ENCODE results near the gene NUP155.
"Not testable (repeated sequence)": the region's sequence is repeated elsewhere in the genome, so short reads cannot be mapped to it uniquely, and the experiment has no call there.

NUP155 gene

DNA sequence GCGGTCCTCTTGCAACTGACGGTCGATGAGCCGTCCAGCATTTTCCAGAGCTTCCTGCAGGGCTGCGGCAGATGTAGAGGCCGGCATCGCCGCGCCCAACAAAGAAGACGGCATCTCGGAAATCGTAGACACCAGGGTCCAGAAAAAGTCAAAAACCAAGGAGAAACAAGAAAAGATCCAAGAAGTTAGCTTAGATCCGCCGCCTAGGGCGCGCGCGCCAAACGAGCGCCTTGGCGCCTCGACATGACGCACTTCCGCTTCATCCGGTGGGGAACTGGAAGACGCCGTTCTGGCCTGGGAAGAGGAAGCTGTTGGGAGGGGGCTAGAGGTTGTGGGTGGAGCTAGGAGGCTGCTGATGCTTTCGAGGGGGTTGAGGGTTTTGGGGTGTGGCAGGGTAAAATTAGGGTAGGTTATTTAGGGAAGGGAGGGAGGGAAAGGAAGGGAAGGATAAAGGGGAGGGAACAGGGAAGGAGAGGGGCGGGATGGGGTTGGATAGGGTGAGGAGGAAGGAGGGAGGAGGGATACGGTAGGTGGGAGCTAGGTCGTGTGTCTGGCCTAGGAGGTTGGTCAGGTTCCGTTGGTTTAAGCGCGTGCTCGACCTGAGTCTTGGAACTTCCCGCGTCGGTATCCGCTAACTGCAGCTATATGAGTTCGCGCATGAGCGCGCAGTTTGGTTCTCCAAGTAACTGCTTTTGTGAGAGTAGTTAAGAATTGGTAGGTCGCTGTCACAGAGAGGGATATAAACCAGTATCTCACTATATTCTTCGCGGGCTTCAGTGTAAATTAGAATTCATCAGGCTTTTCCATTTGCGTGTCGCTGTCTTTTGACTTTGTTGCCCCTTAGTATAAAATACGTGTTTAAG is at the start of gene NUP155:
NUP155 (minus strand) TSS at position 243 of the 863 bp plus-strand sequence; CDS start at position 114, 129 bp downstream.
- DNase-seq (ENCODE audit: low spot score) = peak; percentile 94

DNA sequence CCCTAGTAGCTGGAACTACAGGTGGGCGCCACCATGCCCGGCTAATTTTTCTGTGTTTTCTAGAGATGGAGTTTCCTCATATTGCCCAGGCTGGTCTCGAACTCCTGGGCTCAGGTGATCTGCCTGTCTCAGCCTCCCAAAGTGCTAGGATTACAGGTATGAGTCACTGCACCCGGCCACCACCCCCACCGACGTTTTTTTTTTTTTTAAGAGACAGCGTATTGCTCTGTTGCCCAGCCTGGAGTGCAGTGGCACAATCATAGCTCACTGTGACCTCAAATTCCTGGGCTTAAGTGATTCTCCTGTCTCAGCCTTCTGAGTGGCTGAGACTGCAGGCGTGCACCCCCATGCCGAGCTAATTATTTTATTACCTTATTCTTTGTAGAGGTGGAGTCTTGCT is 46.4 kb upstream of the NUP155 start:
- DNase-seq (ENCODE audit: low spot score) = no peak

DNA sequence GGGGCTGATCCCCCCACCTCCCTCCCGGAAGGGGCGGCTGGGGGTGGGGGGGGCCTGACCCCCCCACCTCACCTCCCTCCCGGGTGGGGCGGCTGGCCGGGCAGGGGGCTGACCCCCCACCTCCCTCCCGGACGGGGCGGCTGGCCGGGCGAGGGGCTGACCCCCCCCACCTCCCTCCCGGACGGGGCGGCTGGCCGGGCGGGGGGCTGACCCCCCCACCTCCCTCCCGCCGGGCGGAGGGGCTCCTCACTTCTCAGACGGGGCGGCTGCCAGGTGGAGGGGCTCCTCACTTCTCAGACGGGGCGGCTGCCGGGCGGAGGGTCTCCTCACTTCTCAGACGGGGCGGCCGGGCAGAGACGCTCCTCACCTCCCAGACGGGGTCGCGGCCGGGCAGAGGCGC is 44.5 kb upstream of the NUP155 start:
- not testable (repeated sequence) for DNase-seq (ENCODE audit: low spot score)

DNA sequence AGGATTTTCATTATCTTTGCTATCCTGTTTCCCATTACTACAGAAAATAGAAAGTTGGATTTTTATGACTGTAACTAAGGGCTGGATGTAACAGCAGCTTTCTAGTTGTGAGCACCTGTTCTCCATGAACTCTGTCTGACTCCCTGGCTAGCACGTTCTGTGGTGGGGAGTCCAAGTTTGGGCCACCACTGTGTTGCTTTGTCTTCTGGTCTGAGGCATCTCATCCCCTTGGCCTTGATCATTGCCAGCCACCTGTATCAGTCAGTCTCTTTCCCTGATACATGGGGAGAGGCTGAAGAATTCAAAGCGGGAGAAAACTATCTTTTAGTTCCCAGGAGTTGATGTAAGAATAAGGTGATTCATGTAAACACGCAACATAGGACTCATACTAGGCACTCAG is 41.6 kb upstream of the NUP155 start:
- DNase-seq (ENCODE audit: low spot score) = no peak

DNA sequence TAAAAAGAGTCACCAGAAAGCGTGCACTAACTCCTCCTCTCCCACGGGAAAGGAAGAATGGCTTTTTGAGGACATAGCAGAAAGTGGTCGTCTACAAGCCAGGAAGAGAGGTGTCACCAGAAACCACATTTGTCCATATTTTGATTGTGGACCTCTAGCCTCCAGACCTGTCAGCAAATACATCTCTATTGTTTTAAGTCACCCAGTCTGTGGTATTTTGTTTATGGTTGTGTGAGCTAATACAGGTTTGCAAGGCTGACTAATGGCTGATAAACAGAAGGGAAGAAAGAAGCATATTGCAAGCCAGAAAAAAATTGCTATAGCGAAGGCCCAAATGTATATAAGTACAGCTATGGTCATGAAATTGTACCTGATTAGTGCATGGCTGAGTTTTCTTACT is 29.6 kb upstream of the NUP155 start:
- DNase-seq (ENCODE audit: low spot score) = no peak

DNA sequence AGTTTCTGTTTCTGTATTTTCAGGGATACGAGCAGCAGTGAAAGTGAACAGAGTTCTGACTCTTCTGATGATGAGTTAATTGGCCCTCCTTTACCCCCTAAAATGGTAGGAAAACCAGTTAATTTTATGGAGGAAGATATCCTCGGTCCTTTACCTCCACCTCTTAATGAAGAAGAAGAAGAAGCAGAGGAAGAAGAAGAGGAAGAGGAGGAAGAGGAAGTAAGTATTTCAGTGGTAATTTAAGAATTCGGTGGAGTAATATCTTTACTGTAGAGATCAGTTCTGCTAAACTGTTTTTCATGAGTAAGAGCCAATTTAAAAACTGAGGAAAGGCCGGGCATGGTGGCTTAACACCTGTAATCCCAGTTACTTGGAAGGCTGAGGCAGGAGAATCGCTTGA is 25.4 kb upstream of the NUP155 start:
- no peak for DNase-seq (ENCODE audit: low spot score)

DNA sequence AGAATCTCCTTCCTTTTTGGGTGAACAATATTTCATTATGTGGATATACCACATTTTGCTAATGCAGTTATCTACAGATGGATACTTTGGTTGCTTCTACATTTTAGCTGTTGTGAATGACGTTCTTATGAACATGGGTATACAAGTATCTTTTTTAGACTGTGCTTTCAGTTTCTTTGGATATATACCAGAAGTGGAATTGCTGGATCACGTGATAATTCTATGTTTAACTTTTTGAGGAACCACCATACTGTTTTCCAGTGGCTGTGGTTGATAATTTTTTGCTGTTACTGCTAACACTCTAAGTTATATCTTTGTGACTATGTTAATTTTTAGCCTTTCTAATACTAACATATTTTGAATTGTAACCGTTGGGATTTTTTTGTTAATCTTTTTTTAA is 20.7 kb upstream of the NUP155 start:
- peak; percentile 17 for DNase-seq (ENCODE audit: low spot score)

DNA sequence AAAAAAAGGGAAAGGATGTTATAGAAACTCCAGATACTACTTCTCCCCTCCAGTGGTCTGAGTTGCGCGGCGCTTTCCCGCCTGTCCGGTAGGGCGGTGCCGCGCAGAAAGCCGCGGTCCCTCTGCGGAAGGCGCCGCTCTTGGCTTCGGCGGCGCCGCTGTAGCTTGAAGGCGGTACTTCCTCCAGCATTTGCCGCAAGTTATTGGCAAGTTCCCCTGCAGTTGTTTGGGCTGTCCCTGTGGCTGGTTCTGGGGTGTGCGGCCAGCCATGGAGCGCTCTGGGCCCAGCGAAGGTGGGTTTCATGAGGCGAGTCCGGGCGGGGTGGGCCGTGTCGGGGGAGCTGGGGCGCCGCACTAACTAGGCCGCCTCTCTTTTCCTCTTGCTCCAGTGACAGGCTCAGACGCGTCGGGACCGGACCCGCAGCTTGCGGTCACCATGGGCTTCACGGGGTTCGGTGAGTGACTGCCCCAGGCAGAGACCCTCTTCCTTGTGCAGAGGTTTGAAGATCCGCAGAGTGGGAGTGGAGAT is 8.3 kb upstream of the NUP155 start, which contains the start of gene WDR70:
WDR70 (plus strand) TSS at position 219 of the 529 bp plus-strand sequence; CDS start at position 269, 50 bp downstream.
- DNase-seq (ENCODE audit: low spot score) = peak; percentile 86

DNA sequence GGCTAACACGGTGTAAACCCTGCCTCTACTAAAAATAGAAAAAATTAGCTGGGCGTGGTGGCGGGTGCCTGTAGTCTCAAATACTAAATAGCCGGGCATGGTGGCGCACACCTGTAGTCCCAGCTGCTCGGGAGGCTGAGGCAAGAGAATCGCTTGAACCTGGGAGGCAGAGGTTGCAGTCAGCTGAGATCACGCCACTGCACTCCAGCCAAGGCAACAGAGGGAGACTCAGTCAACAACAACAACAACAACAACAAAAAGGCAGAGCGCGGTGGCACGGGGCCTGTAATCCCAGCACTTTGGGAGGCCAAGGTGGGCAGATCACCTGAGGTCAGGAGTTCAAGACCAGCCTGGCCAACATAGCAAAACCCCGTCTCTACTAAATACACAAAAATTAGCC is 7.2 kb upstream of the NUP155 start:
- DNase-seq (ENCODE audit: low spot score) = not testable (repeated sequence)

DNA sequence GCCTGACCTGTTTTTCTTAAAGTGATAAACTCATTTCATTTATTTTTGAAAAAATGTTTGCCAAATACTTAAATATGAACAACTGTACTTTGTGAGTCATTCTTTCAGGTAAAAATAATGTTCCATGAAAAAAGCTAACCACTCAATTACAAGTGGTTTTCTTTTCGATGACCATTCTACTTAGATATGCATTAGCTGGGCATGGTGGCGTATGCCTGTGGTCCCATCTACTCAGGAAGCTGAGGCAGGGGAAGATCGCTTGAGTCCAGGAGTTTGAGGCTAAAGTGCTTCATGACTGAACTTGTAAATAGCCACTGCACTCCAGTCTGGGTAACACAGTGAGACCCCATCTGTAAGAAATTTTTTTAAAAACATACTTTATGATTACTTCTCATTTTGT is 4.2 kb upstream of the NUP155 start:
- no peak for DNase-seq (ENCODE audit: low spot score)

DNA sequence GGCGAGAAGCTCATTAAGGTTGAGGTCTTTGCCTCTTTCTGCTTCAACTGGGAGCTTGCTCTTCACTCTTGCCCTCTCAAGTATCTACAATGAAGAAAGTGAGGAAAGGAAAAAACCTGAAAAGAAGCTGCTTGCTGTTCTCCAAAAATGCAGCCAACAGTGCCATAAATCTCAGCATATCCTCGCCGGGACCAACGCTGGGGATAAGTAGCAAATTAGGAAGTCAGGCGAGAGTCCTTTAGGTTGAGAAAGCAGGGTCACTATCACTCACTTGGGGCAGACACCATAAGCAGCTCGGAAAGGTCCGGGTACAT is 399 bp downstream of the NUP155 start:
- DNase-seq (ENCODE audit: low spot score) = peak; percentile 1

DNA sequence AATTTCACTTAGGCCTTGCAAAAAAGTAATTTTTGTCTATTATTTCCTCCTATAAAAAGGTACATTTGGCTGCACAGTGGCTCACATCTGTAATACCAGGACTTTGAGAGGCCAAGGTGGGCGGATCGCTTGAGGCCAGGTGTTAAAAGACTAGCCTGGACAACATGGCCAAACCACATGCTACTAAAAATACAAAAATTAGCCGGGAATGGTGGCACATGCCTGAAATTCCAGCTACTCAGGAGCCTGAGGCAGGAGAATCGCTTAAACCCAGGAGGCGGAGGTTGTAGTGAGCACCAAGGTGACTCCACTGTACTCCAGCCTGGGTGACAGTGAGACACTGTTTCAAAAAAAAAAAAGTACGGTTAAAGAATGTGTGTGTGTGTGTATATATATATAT is 15.7 kb downstream of the NUP155 start:
- no peak for DNase-seq (ENCODE audit: low spot score)

DNA sequence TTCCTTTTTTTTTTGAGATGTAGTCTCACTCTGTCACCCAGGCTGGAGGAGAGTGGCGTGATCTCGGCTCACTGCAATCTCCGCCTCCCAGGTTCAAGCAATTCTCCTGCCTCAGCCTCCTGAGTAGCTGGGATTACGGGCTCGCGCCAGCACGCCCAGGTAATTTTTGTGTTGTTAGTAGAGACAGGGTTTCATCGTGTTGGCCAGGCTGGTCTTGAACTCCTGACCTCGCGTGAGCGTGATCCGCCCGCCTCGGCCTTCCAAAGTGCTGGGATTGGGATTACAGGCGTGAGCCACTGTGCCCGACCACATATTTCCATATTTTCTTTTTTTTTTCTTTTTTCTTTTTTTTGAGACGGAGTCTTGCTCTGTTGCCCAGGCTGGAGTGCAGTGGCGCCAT is 28.2 kb downstream of the NUP155 start:
- DNase-seq (ENCODE audit: low spot score) = not testable (repeated sequence)

DNA sequence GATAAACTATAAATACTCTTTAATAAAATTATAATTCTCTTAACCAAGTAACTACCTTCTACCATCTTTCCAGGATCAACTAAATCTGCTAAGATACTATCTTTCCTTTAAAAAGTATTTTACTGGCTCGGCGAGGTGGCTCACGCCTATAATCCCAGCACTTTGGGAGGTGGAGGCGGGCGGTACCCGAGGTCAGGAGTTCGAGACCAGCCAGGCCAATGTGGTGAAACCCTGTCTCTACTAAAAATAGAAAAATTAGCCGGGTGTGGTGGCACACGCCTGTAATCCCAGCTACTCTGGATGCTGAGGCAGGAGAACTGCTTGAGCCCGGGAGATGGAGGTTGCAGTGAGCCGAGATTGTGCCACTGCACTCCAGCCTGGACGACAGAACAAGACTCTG is 36.2 kb downstream of the NUP155 start:
- DNase-seq (ENCODE audit: low spot score) = not testable (repeated sequence)

DNA sequence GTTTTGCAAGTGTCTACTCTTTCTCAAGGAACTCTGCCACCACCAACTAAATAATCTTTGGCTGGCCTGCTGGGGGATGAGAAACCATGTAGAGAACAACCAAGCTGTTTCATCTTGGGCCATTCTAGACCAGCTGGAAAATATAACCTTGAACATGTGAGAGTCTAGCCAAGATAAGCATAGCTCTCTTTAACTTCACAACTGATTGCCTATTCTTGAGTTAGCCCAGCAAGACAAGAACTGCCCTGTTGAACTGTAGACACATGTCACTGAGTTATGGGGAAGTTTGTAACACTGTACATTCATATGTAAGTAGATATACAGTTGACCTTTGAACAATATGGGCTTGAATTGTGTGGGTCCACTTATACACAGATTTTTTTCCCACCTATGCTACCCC is 44.4 kb downstream of the NUP155 start:
- no peak for DNase-seq (ENCODE audit: low spot score)

DNA sequence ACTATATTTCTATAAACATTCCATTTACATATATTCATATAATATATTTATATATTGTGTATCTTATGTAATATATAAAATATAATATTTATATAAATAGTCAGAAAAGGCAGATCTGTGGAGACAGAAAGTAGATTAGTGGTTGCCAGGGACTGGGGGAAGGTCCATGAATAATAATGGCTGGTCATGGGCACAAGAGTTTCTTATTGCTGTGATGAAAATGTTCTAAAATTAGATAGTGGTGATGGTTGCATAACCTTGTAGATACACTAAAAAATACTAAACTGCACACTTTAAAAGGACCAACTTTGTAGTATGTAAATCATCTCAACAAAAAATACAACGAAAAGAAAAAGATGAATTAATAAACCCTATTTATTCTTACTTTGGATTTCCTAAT is 47.3 kb downstream of the NUP155 start:
- DNase-seq (ENCODE audit: low spot score) = no peak

DNA sequence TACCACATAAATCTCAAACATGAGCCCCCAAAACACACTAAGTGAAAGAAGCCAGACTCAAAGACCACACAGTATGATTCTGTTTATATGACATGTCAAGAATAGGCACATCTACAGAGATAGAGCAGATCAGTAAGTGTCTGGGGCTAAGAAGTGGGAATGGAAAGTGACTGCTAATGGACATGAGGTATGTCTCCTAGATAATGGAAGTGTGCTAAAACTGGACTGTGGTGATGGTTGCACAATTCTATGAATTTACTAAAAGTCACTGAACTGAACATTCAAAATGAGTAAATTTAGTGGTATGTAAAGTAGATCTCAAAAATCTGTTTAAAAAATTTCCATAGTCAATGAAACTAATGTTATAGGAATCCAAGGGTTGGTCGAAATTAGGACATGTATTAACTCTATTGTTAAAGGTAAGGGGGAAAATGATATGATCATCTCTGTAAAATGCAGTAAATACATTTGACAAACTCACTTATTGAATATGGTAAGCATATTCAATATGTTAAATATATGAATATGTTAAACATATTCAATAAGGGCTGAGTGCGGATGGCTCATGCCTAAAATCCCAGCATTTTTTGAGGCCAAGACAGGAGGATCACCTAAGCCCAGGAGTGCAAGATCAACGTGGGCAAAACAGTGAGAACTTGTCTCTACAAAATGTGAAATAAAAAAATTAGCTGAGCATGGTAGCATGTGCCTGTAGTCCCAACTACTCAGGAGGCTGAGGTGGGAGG is 51.7 kb downstream of the NUP155 start:
- DNase-seq (ENCODE audit: low spot score) = no peak

DNA sequence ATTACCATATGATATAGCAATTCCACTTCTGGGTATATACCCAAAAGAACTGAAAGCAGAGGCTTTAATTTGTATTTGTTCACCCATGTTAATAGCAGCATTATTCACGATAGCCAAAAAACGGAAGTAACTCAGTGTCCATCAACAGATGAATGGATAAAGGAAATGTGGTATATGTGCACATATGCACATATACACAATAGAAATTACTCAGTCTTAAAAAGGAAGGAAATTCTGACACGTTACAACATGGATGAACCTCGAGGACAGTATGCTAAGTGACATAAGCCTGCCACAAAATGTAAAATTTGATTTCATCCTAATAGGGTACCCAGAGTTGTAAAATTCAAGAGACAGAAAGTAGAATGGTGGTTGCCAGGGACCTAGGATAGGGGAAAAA is 54.9 kb downstream of the NUP155 start:
- no peak for DNase-seq (ENCODE audit: low spot score)

DNA sequence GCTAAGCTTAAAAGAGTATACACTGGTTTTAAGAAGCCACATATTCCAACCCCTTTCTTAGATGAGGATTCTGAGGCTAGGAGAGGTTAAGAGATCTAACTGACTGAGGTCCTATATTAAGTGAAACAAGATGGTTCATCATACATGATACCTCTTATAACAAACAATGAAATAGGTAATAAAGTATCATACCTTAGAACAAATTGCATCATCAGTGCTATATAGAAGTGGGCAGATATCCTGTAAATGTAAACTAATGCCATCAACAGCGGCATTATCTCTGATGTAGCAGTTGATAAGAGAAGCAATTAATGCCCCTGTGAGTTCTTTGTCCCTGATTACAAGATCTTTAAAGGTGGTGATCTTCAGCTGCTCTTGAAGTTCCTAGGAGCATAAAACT is 60.5 kb downstream of the NUP155 start:
- no peak for DNase-seq (ENCODE audit: low spot score)

DNA sequence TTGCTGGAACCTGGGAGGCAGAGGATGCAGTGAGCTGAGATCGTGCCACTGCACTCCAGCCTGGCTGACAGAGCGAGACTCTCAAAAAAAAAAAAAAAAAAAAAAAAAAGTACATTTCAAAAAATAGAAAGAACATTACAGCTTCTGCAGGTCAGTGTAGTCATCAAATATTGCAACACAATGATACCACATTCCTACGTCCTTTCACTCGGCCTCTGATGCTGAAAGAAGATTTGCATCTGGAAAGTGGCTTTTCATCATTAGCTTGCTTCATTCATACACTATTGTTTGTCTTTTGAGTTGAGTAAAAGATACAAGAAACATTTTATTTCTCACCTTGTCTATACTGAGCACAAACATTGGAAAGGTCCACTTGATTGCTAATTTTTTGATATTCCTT is 62.1 kb downstream of the NUP155 start:
- no peak for DNase-seq (ENCODE audit: low spot score)

DNA sequence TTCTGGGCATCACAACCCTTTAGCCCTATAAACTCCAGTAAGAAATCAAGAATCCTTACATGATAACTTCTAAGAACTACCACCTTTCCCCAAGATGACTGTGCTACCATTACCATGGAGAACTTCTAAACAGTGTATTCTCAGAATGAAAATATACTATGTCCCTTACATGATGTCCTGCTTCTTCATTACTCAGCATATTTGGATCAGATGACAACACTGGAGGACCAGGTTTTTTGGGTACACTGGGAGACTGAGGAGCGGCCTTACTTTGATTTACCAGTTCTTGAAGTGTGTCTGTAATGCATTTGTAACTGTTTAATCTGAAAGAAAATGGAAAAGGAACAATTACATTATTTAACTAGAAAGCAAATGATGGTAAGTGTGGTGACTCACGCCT is 66.0 kb downstream of the NUP155 start:
- DNase-seq (ENCODE audit: low spot score) = no peak

DNA sequence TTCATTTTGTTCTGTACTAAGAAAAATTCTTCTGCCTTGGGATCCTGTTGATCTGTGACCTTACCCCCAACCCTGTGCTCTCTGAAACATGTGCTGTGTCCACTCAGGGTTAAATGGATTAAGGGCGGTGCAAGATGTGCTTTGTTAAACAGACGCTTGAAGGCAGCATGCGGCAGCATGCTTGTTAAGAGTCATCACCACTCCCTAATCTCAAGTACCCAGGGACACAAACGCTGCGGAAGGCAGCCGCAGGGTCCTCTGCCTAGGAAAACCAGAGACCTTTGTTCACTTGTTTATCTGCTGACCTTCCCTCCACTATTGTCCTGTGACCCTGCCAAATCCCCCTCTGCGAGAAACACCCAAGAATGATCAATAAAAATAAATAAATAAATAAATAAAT is 74.6 kb downstream of the NUP155 start:
- DNase-seq (ENCODE audit: low spot score) = not testable (repeated sequence)

DNA sequence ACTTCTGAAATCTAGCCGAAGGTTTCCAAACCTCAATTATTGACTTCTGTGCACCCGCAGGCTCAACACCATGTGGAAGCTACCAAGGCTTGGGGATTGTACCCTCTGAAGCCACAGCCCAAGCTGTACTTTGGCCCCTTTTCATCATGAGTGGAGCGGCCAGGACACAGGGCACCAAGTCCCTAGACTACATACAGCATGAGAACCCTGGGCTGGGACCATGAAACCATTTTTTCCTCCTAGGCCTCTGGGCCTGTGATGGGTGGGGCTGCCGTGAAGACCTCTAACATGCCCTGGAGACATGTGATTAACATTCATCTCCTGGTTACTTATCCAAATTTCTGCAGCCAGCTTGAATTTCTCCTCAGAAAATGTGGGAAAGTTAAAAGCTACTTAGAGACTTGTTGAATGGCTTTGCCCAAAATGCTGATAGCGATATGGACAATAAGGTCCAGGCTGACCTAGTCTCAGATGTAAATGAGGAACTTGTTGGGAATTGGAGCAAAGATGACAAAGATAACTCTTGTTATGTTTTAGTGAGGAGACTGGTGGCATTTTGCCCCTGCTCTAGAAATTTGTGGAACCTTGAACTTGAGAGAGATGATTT is 87.6 kb downstream of the NUP155 start:
- no peak for DNase-seq (ENCODE audit: low spot score)
